Keratinocyte (primary cell): ENCODE measurements around the gene ADCK1. TPM values are rescaled to one million over a fixed set of nuclear protein-coding genes. Genes with fewer than 3 reads are reported as not detected.

ENCODE experiments used
- DNase-seq: peaks from one replicate; pipeline ENCODE4 v3.0.0-alpha.2; 2011; ENCODE audit warnings: low read depth, missing footprints, low spot score
- FAIRE-seq: peaks from 2 replicates; lab custom pipeline; 2011; peaks lifted over from hg19 to GRCh38; lab: Jason Lieb, UNC
- H2AFZ ChIP-seq: 2 replicates; pipeline ENCODE4 v1.6.0; 2012; ENCODE audit warnings: low read length, control low read depth, inconsistent platforms; ENCODE audit not compliant: control insufficient read depth
- H3K27ac ChIP-seq: 2 replicates; pipeline ENCODE4 v1.5.1; 2011; ENCODE audit warnings: low read length; ENCODE audit not compliant: control insufficient read depth, insufficient read depth
- H3K27me3 ChIP-seq: 3 replicates; pipeline ENCODE4 v1.6.0; 2011; ENCODE audit warnings: low read length; ENCODE audit not compliant: control insufficient read depth, insufficient read depth; ENCODE audit errors: extremely low read depth
- H3K36me3 ChIP-seq, 2 experiments: 2 replicates in 1 of 2; 3 replicates in 1 of 2; pipeline ENCODE4 v1.5.1; 2011; ENCODE audit warnings: low read length in 2 of 2, mild to moderate bottlenecking in 1 of 2; ENCODE audit not compliant: control insufficient read depth in 2 of 2, insufficient read depth in 2 of 2; ENCODE audit errors: extremely low read depth in 1 of 2
- H3K4me1 ChIP-seq: 3 replicates; pipeline ENCODE4 v1.5.1; 2011; ENCODE audit warnings: low read length; ENCODE audit not compliant: control insufficient read depth, insufficient read depth; ENCODE audit errors: extremely low read depth
- H3K4me2 ChIP-seq: 3 replicates; pipeline ENCODE4 v1.6.0; 2011; ENCODE audit warnings: low read depth, low read length; ENCODE audit not compliant: control insufficient read depth, insufficient read depth; ENCODE audit errors: extremely low read depth
- H3K4me3 ChIP-seq, 3 experiments: fragments of 200-600 bp in 1 of 3; sonication (generic) in 1 of 3; 2 replicates in 2 of 3; 3 replicates in 1 of 3; pipeline ENCODE4 v1.5.1; 2011 to 2016; ENCODE audit warnings: low read length in 3 of 3, mild to moderate bottlenecking in 3 of 3, control low read depth in 2 of 3, inconsistent platforms in 1 of 3, low read depth in 1 of 3, mixed read lengths in 1 of 3, mixed run types in 1 of 3, moderate library complexity in 1 of 3; ENCODE audit not compliant: control insufficient read depth in 2 of 3, insufficient read depth in 2 of 3; ENCODE audit errors: extremely low read depth in 1 of 3
- H3K79me2 ChIP-seq: 2 replicates; pipeline ENCODE4 v1.6.0; 2012; ENCODE audit warnings: low read length; ENCODE audit not compliant: control insufficient read depth, insufficient read depth
- H3K9ac ChIP-seq: 3 replicates; pipeline ENCODE4 v1.6.0; 2011; ENCODE audit warnings: low read length; ENCODE audit not compliant: control insufficient read depth, insufficient read depth; ENCODE audit errors: extremely low read depth
- H3K9me1 ChIP-seq: 3 replicates; pipeline ENCODE4 v1.6.0; 2011; ENCODE audit warnings: low read length; ENCODE audit not compliant: control insufficient read depth, insufficient read depth; ENCODE audit errors: extremely low read depth
- H3K9me3 ChIP-seq: 2 replicates; pipeline ENCODE4 v1.5.1; 2012; ENCODE audit warnings: low read depth, low read length; ENCODE audit not compliant: control insufficient read depth
- H4K20me1 ChIP-seq: 3 replicates; pipeline ENCODE4 v1.6.0; 2011; ENCODE audit warnings: low read length; ENCODE audit not compliant: control insufficient read depth, insufficient read depth; ENCODE audit errors: extremely low read depth
- CTCF ChIP-seq, 3 experiments: IDR thresholded peaks in 1 of 3; conservative IDR thresholded peaks in 1 of 3; optimal IDR thresholded peaks in 1 of 3; 2 replicates in 2 of 3; 3 replicates in 1 of 3; pipeline versions ENCODE3 to v1.5.1; 2011; ENCODE audit warnings: low read length in 3 of 3, mild to moderate bottlenecking in 3 of 3, moderate library complexity in 2 of 3, control low read depth in 1 of 3, inconsistent platforms in 1 of 3; ENCODE audit not compliant: insufficient read depth in 2 of 3; ENCODE audit errors: extremely low read depth in 1 of 3
- EZH2 ChIP-seq: IDR thresholded peaks from one replicate; pipeline ENCODE4 v1.6.1; 2012; ENCODE audit warnings: inconsistent platforms, mild to moderate bottlenecking, low read length, moderate library complexity
- dilution Hi-C: fragments of 300-500 bp; cut with MboI; formaldehyde crosslinking; loops from one replicate; pipeline ENCODE4 v1.7.0; 2020; ENCODE audit warnings: low sequenced_read_pairs; ENCODE audit not compliant: extremely low pct_ligation_motif_present
- polyA plus RNA-seq, 5 experiments: library from polyadenylated mRNA; depleted of rRNA in 3 of 5; stranded (reverse) in 3 of 5; stranded (forward) in 1 of 5; unstranded in 1 of 5; fragments of >200 nt; gene quantifications; 1 replicate in 1 of 5; 2 replicates in 3 of 5; 3 replicates in 1 of 5; pipeline versions ENCODE4 v1.2.1 to v1.2.3, GENCODE V29; 2011 to 2012; ENCODE audit warnings: missing spikeins in 2 of 5, low read depth in 1 of 5, low replicate concordance in 1 of 5

Gene ADCK1
- polyA plus RNA-seq, 1 donor (not counting 4 experiments of a cell fraction or from before 2014, with no cell fraction given) = 4.9 TPM

DNA sequence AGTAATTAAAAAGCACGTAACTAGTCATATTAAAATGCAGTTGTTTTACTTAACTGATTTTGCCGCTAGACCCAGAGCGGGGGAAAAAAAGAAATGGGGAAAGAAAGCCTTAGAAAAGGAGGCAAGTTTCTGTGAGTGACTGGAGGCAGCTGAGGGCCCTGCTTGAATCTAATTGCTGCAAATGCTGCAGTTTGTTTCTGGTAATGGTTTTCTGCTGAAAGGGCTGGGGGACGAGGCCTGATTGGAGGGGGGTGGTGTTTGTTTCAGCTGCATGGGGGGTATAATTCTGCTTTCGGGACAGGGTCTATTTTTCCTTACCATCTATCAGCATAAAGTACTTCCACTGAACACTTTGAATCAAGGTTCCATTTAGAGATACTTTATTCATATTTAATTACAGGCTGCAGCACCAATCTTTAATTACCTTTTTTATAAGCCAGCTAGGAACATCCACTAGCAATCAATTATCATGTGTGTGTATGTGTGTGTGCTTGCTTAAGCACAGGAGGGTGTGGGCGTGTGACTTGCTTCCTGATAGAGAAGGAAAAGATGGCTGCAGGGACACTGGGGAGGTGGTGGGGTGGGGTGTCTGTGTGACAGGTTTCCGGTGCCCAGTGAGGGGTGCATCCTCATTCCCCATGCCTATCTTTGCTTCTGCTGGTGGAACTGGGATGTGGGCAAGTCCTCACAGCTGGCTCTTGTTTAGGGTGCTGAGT is 83.4 kb downstream of the ADCK1 start:
- Histone ChIP-seq H3K27ac (no peak overlapping the region), H3K9me3 (no peaks in the 10 kb centered on the region), H2AFZ (no peak overlapping the region), H3K4me2 (no peak overlapping the region), H3K4me1 (no peaks in the 10 kb centered on the region), H3K9me1 (no peaks in the 10 kb centered on the region), H3K79me2 (no peaks in the 10 kb centered on the region), H4K20me1 (no peaks in the 10 kb centered on the region), H3K9ac (no peak overlapping the region), H3K27me3 (no peaks in the 10 kb centered on the region), H3K36me3 (peaks cover 0 to 1% of the 10 kb centered on the region in 2 experiments), H3K4me3 (no peak overlapping the region)
- no peak for DNase-seq
- FAIRE-seq = no peak
- TF ChIP-seq EZH2 (no peak), CTCF (optimal IDR thresholded peaks at IDR 0.05 in 1 of 3, IDR thresholded peaks at IDR 0.05 in 1 of 3, conservative IDR thresholded peaks at IDR 0.05 in 1 of 3; ENCODE audit: extremely low read depth in 1 of 3, insufficient read depth in 2 of 3, low read length in 3 of 3) (no peak)
- dilution Hi-C loops = no loop called here

DNA sequence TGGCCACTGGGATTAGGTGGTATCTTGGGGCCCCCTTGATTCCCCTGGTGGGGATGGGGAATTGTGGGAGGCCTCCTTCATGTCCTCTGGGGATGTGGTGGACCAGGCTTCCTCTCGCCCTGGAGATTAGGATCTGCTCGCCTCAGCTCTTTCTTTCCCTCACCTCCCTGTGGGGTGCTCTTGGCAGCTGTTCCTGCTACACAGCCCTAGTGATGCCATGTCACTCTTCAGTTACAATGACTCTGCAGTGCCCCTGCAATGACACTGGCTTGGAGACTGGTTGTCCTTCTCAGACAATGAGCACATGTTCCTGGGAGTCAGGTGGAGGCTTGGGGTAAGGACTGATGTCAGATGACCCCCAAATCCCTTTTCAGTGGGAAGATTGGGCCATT is 83.9 kb downstream of the ADCK1 start:
- no peaks in the 10 kb centered on the region for H3K9me1 ChIP-seq
- H3K4me3 ChIP-seq = no peak overlapping the region
- no peak for TF ChIP-seq CTCF (optimal IDR thresholded peaks at IDR 0.05 in 1 of 3, IDR thresholded peaks at IDR 0.05 in 1 of 3, conservative IDR thresholded peaks at IDR 0.05 in 1 of 3; ENCODE audit: extremely low read depth in 1 of 3, insufficient read depth in 2 of 3, low read length in 3 of 3)
- no peak for TF ChIP-seq EZH2
- H3K36me3 ChIP-seq = peaks cover 0 to 1% of the 10 kb centered on the region in 2 experiments
- FAIRE-seq (no peak), DNase-seq (no peak)
- H3K9me3 ChIP-seq = no peaks in the 10 kb centered on the region
- no peaks in the 10 kb centered on the region for H3K4me1 ChIP-seq
- H3K27ac ChIP-seq = no peak overlapping the region
- no peak overlapping the region for H2AFZ ChIP-seq
- dilution Hi-C loops = no loop called here
- no peak overlapping the region for H3K9ac ChIP-seq
- no peaks in the 10 kb centered on the region for H4K20me1 ChIP-seq
- H3K4me2 ChIP-seq = no peak overlapping the region
- H3K27me3 ChIP-seq = no peaks in the 10 kb centered on the region
- no peaks in the 10 kb centered on the region for H3K79me2 ChIP-seq
